GM06990 (cell line): Measurements from ENCODE around the gene PDGFD.

ENCODE experiments used
- DNase-seq: peaks from one replicate; pipeline ENCODE4 v3.0.0-alpha.2; 2011; ENCODE audit not compliant: insufficient read length; ENCODE audit errors: extremely low read depth
- H3K27me3 ChIP-seq: replicated peaks from 2 replicates; pipeline ENCODE4 v1.6.0; 2011; ENCODE audit warnings: low read length; ENCODE audit not compliant: control insufficient read depth, insufficient read depth
- H3K36me3 ChIP-seq: 2 replicates; pipeline ENCODE4 v1.5.1; 2011; ENCODE audit warnings: low read length; ENCODE audit not compliant: control insufficient read depth, insufficient read depth
- H3K4me3 ChIP-seq: replicated peaks from 2 replicates; pipeline ENCODE4 v1.5.1; 2011; ENCODE audit warnings: low read depth, mild to moderate bottlenecking, control low read depth, low read length
- TF ChIP-seq, protein P1 (sequence below): IDR thresholded peaks from 2 replicates; pipeline ENCODE4 v1.5.1; 2011; ENCODE audit warnings: low read length, control low read depth, mild to moderate bottlenecking, inconsistent platforms; ENCODE audit not compliant: insufficient read depth, poor library complexity, severe bottlenecking

Gene PDGFD

DNA sequence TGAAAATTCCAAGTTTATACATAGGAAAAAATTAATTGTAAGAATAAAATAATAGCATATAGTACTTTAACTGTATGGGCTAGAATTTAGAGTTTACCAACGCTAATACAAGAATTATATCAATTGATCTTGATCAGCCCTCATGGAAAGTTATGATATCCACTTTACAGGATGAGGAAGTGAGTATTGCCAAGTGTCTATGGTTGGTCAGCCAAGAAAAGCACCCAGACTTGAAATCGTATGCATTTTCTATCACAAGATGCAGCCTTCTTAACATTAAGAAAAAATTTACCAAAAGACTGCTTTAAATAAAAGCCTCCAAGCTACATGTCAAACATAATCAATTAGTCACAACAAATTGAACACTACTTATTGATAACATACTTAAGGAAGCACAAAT is 74.5 kb downstream of the PDGFD start:
- Histone ChIP-seq H3K36me3 (no peaks in the 10 kb centered on the region), H3K27me3 (no peaks in the 10 kb centered on the region), H3K4me3 (no peak overlapping the region)
- TF ChIP-seq, protein P1, sequence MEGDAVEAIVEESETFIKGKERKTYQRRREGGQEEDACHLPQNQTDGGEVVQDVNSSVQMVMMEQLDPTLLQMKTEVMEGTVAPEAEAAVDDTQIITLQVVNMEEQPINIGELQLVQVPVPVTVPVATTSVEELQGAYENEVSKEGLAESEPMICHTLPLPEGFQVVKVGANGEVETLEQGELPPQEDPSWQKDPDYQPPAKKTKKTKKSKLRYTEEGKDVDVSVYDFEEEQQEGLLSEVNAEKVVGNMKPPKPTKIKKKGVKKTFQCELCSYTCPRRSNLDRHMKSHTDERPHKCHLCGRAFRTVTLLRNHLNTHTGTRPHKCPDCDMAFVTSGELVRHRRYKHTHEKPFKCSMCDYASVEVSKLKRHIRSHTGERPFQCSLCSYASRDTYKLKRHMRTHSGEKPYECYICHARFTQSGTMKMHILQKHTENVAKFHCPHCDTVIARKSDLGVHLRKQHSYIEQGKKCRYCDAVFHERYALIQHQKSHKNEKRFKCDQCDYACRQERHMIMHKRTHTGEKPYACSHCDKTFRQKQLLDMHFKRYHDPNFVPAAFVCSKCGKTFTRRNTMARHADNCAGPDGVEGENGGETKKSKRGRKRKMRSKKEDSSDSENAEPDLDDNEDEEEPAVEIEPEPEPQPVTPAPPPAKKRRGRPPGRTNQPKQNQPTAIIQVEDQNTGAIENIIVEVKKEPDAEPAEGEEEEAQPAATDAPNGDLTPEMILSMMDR = no peak
- DNase-seq = no peak

DNA sequence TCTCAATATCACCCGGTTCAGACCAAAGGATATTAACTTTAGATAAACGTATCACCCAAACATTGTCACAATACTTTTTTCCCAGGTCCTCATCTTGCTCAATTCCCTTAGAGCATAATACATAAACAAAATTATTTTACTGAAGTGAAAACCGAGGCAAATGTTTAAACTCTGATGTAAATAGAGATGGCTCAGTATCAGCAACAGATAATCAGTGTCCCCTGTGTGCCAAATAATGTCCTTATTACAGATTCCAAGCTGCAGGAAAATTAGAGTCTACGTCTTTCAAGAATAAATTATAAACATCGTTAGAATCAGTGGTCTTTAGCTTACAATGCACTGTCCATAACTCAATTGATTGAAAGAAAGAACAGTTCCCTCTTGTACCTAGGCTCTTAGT is 77.3 kb downstream of the PDGFD start:
- TF ChIP-seq, protein P1 = no peak

DNA sequence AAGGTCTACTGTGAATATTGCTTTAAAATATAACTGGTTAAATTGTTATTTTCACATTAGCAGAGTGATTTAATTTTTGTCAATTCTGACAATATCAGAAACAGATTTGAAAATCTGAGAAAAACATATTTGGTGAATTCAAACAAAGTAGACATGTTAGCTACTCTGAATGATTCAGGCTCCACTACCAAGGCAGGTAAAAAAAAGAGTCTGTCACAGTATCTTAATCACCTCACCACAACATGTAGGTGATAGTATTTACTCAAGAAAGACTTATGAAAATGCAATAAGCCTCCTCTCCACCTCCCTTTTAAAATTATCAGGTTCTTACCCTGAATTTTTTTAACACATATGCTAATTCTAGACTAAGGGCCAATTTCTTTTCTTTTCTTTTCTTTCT is 85.0 kb downstream of the PDGFD start:
- no peak overlapping the region for H3K4me3 ChIP-seq
- H3K36me3 ChIP-seq = no peaks in the 10 kb centered on the region
- DNase-seq = no peak
- H3K27me3 ChIP-seq = no peaks in the 10 kb centered on the region; the same call in 1 of the 2 replicates
- TF ChIP-seq, protein P1 = no peak

More for the DNA sequence above, 77.3 kb downstream of the PDGFD start:
- H3K36me3 ChIP-seq = no peaks in the 10 kb centered on the region
- H3K27me3 ChIP-seq = no peaks in the 10 kb centered on the region; the same call in 1 of the 2 replicates
- no peak overlapping the region for H3K4me3 ChIP-seq
- DNase-seq = no peak

DNA sequence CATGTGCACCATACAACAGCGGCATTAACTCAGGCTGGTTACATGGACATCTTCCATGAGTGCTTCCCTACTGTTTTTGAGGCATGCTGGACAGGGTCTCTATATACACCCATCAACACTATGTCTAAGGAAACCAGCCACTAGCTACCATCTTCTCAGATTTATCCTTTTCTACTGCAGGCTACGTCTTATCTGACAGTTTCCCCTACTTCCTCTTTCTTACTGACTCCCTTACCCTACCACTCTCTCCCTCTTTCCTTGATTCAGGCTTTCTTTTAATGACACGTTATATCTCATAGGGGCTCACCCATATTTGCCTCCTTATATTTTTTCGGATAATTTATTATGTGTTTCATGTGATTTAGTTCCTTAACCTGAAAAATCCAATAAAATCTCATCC is 85.7 kb downstream of the PDGFD start:
- TF ChIP-seq, protein P1 = no peak
- Histone ChIP-seq H3K36me3 (no peaks in the 10 kb centered on the region), H3K27me3 (no peaks in the 10 kb centered on the region), H3K4me3 (no peak overlapping the region)
- no peak for DNase-seq

DNA sequence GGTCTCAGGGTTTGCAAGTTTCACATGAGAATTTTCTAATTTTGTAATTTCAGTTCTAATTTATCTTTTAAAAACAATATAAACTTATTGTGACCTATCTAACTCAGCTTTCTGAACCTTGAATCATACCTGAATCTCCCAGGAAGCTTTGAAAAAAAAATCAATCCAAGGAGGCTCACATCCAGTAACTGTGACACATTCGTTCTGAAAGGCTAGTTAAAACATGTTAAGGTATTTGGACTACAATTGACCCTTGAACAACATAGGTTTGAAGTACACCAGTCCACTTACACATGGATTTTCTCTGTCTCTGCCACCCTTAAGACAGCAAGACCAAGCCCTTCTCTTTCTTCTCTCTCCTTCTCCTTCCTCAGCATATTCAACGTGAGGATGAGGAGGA is 87.5 kb downstream of the PDGFD start:
- no peak for DNase-seq
- Histone ChIP-seq H3K4me3 (no peak overlapping the region), H3K27me3 (no peaks in the 10 kb centered on the region), H3K36me3 (no peaks in the 10 kb centered on the region)
- TF ChIP-seq, protein P1 = no peak

DNA sequence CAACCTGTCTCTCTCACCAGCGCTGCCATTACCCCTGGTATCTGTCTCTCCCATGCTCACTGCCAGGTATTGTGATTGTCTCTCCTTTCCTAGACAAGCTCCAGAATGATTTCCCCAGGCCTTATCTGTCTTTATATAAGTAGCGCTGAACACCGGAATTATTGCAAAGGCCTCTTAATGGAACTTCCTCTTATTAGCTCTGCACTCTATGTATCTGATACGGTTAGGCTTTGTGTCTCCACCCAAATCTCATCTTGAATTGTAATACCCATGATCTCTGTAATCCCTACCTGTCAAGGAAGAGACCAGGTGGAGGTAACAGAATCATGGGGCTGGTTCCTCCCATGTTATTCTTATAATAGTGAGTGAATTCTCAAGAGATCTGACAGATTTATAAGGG is 88.2 kb downstream of the PDGFD start:
- no peak for DNase-seq
- Histone ChIP-seq H3K4me3 (no peak overlapping the region), H3K36me3 (no peaks in the 10 kb centered on the region), H3K27me3 (no peaks in the 10 kb centered on the region)
- TF ChIP-seq, protein P1 = no peak
